ENCODE results near the gene NBAS.

GRCh38 chr2:15355386-15355785 is 205.7 kb downstream of the NBAS start:
- TF ChIP-seq CTCF (IDR thresholded peaks at IDR 0.05; ENCODE audit: low read depth, low read length) (no peak), EZH2phosphoT487 (IDR thresholded peaks at IDR 0.05; ENCODE audit: low read depth) (no peak)
